ENCODE measurements around the gene HOXD3. TPM values are rescaled to one million over a fixed set of nuclear protein-coding genes. Genes with fewer than 3 reads are reported as not detected.

HOXD3 gene
- total RNA-seq = not detected

GRCh38 chr2:176156807-176157498, at the start of gene HOXD3:
TSS of gene HOXD3 (plus strand) at chr2:176157307. CDS start at chr2:176169115, 11,808 bp downstream.
- H3K27ac Mint-ChIP-seq = no peak within 1 kb of the TSS
- peaks cover 29% of the 10 kb centered on the region for H3K4me1 Mint-ChIP-seq (ENCODE audit: low read depth)
- DNase-seq = no peak
- CTCF ChIA-PET = no interaction called here
- no peaks in the 10 kb centered on the region for H3K36me3 Mint-ChIP-seq (ENCODE audit: low read depth)
- H3K4me3 Mint-ChIP-seq = peak within 1 kb of the TSS; percentile 32
- H3K27me3 Mint-ChIP-seq (ENCODE audit: low read depth) = peaks cover 73% of the 10 kb centered on the region
- H3K9me3 Mint-ChIP-seq = no peaks in the 10 kb centered on the region
- intact Hi-C loops (cut with micrococcal nuclease) = no loop called here

GRCh38 chr2:176107731-176108181, 49.4 kb upstream of the HOXD3 start:
- intact Hi-C loops (cut with micrococcal nuclease) = loop anchor here (2.0 kb wide), 1 partner anchor 13 kb away; no protein-coding TSS in a partner anchor
- Mint-ChIP-seq H3K36me3 (ENCODE audit: low read depth) (peaks cover 3% of the 10 kb centered on the region), H3K9me3 (peaks cover 1% of the 10 kb centered on the region), H3K27ac (no peak overlapping the region), H3K4me1 (ENCODE audit: low read depth) (peaks cover 36% of the 10 kb centered on the region), H3K27me3 (ENCODE audit: low read depth) (peaks cover 82% of the 10 kb centered on the region), H3K4me3 (no peak overlapping the region)
- CTCF ChIA-PET = interaction anchor here (1.6 kb wide), 1 partner anchor 10 kb away, joined by 4 read pairs; no protein-coding TSS in a partner anchor
- DNase-seq = no peak

GRCh38 chr2:176109192-176109901, 47.8 kb upstream of the HOXD3 start:
- intact Hi-C loops (cut with micrococcal nuclease) = no loop called here
- H3K27me3 Mint-ChIP-seq (ENCODE audit: low read depth) = peaks cover 85% of the 10 kb centered on the region
- no peak for DNase-seq
- H3K9me3 Mint-ChIP-seq = peaks cover 1% of the 10 kb centered on the region
- H3K27ac Mint-ChIP-seq = peak overlapping the region; percentile 46
- peaks cover 29% of the 10 kb centered on the region for H3K4me1 Mint-ChIP-seq (ENCODE audit: low read depth)
- CTCF ChIA-PET = interaction anchor here (1.3 to 2.4 kb wide), 4 partner anchors 12 to 346 kb away, joined by 3 to 9 read pairs (median 6); no protein-coding TSS in a partner anchor
- H3K36me3 Mint-ChIP-seq (ENCODE audit: low read depth) = peaks cover 5% of the 10 kb centered on the region
- no peak overlapping the region for H3K4me3 Mint-ChIP-seq

GRCh38 chr2:176109946-176110345, 47.2 kb upstream of the HOXD3 start:
- Mint-ChIP-seq H3K36me3 (ENCODE audit: low read depth) (peaks cover 6% of the 10 kb centered on the region), H3K27me3 (ENCODE audit: low read depth) (peaks cover 85% of the 10 kb centered on the region), H3K4me3 (no peak overlapping the region), H3K4me1 (ENCODE audit: low read depth) (peaks cover 24% of the 10 kb centered on the region), H3K9me3 (peaks cover 1% of the 10 kb centered on the region), H3K27ac (no peak overlapping the region)
- CTCF ChIA-PET = interaction anchor here (0.7 to 2.4 kb wide), 7 partner anchors 13 to 746 kb away, joined by 3 to 9 read pairs (median 5); no protein-coding TSS in a partner anchor
- no peak for DNase-seq
- intact Hi-C loops (cut with micrococcal nuclease) = loop anchor here (2.0 to 5.0 kb wide), 3 partner anchors 15 to 33 kb away; partner anchors contain the start of gene HOXD8

GRCh38 chr2:176110415-176111308, 46.4 kb upstream of the HOXD3 start:
- no peak overlapping the region for H3K4me3 Mint-ChIP-seq
- H3K27ac Mint-ChIP-seq = no peak overlapping the region
- peaks cover 6% of the 10 kb centered on the region for H3K36me3 Mint-ChIP-seq (ENCODE audit: low read depth)

GRCh38 chr2:176111309-176111663, 45.8 kb upstream of the HOXD3 start:
- peaks cover 80% of the 10 kb centered on the region for H3K27me3 Mint-ChIP-seq (ENCODE audit: low read depth)
- no peak overlapping the region for H3K4me3 Mint-ChIP-seq
- intact Hi-C loops (cut with micrococcal nuclease) = loop anchor here (2.0 to 5.0 kb wide), 3 partner anchors 16 to 34 kb away; partner anchors contain the start of gene HOXD8
- peaks cover 1% of the 10 kb centered on the region for H3K9me3 Mint-ChIP-seq
- peaks cover 15% of the 10 kb centered on the region for H3K4me1 Mint-ChIP-seq (ENCODE audit: low read depth)
- CTCF ChIA-PET = interaction anchor here (0.8 to 2.4 kb wide), 6 partner anchors 14 to 344 kb away, joined by 3 to 9 read pairs (median 6); no protein-coding TSS in a partner anchor
- H3K36me3 Mint-ChIP-seq (ENCODE audit: low read depth) = peaks cover 6% of the 10 kb centered on the region
- no peak for DNase-seq
- H3K27ac Mint-ChIP-seq = no peak overlapping the region

More at GRCh38 chr2:176110415-176111308, 46.4 kb upstream of the HOXD3 start:
- Mint-ChIP-seq H3K27me3 (ENCODE audit: low read depth) (peaks cover 82% of the 10 kb centered on the region), H3K4me1 (ENCODE audit: low read depth) (peaks cover 21% of the 10 kb centered on the region), H3K9me3 (peaks cover 1% of the 10 kb centered on the region)
- DNase-seq = no peak
- intact Hi-C loops (cut with micrococcal nuclease) = loop anchor here (2.0 to 5.0 kb wide), 3 partner anchors 16 to 33 kb away; partner anchors contain the start of gene HOXD8
- CTCF ChIA-PET = interaction anchor here (0.7 to 2.4 kb wide), 10 partner anchors 13 to 747 kb away, joined by 3 to 9 read pairs (median 4); no protein-coding TSS in a partner anchor

GRCh38 chr2:176111846-176112374, 45.2 kb upstream of the HOXD3 start:
- DNase-seq = no peak
- intact Hi-C loops (cut with micrococcal nuclease) = loop anchor here (2.0 to 5.0 kb wide), 3 partner anchors 17 to 35 kb away; partner anchors contain the start of gene HOXD8
- H3K4me1 Mint-ChIP-seq (ENCODE audit: low read depth) = peaks cover 13% of the 10 kb centered on the region
- H3K27ac Mint-ChIP-seq = no peak overlapping the region
- CTCF ChIA-PET = interaction anchor here (0.9 to 2.4 kb wide), 2 partner anchors 15 to 38 kb away, joined by 3 to 9 read pairs; no protein-coding TSS in a partner anchor
- H3K9me3 Mint-ChIP-seq = peaks cover 2% of the 10 kb centered on the region
- peaks cover 6% of the 10 kb centered on the region for H3K36me3 Mint-ChIP-seq (ENCODE audit: low read depth)
- peaks cover 84% of the 10 kb centered on the region for H3K27me3 Mint-ChIP-seq (ENCODE audit: low read depth)
- H3K4me3 Mint-ChIP-seq = no peak overlapping the region

GRCh38 chr2:176112375-176113302, 44.5 kb upstream of the HOXD3 start:
- DNase-seq = no peak
- intact Hi-C loops (cut with micrococcal nuclease) = loop anchor here (5.0 kb wide), 1 partner anchor 35 kb away; no protein-coding TSS in a partner anchor
- Mint-ChIP-seq H3K4me3 (no peak overlapping the region), H3K27me3 (ENCODE audit: low read depth) (peaks cover 86% of the 10 kb centered on the region), H3K9me3 (peaks cover 3% of the 10 kb centered on the region), H3K27ac (no peak overlapping the region), H3K4me1 (ENCODE audit: low read depth) (peaks cover 10% of the 10 kb centered on the region), H3K36me3 (ENCODE audit: low read depth) (peaks cover 6% of the 10 kb centered on the region)
- CTCF ChIA-PET = no interaction called here

- H3K27me3 Mint-ChIP-seq (ENCODE audit: low read depth) = peaks cover 93% of the 10 kb centered on the region
- no peak overlapping the region for H3K27ac Mint-ChIP-seq
- no peak overlapping the region for H3K4me3 Mint-ChIP-seq
- peaks cover 6% of the 10 kb centered on the region for H3K36me3 Mint-ChIP-seq (ENCODE audit: low read depth)
- H3K4me1 Mint-ChIP-seq (ENCODE audit: low read depth) = peaks cover 4% of the 10 kb centered on the region
- DNase-seq = no peak
- CTCF ChIA-PET = interaction anchor here (0.8 to 2.8 kb wide), 3 partner anchors 13 to 18 kb away, joined by 3 to 9 read pairs (median 3); no protein-coding TSS in a partner anchor
- H3K9me3 Mint-ChIP-seq = peaks cover 4% of the 10 kb centered on the region
- intact Hi-C loops (cut with micrococcal nuclease) = loop anchor here (5.0 kb wide), 1 partner anchor 37 kb away; no protein-coding TSS in a partner anchor
Observed at GRCh38 chr2:176114120-176114929, 42.8 kb upstream of the HOXD3 start.
